T follicular helper cell (primary cell): Measurements from ENCODE around the gene SLC4A4.

Experiments
- DNase-seq: peaks from one replicate; pipeline ENCODE4 v3.0.0-alpha.2; 2020; ENCODE audit warnings: low read depth

The SLC4A4 gene

DNA sequence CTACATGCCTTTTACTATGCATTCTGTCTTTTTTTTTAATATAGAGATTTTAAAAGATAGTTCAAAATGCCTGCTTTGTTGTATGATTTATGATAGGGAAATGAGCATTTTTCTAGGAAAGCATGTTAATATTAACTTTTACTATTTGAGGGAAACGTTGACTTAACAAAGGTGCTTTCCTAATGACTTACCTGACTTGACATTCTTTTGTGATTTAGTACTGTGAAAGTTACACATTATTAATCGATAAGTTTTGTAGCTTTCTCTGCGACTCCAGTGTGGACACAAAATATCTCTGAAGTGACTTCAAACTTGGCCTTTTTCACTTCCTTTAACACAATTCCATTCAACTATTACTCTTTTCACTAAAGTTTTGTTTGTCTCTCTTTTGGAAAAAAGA is 260.8 kb downstream of the SLC4A4 start:
- DNase-seq = no peak

- DNase-seq = no peak
These were observed 263.6 kb downstream of the SLC4A4 start for GRCh38 chr4:71602289-71602900.

DNA sequence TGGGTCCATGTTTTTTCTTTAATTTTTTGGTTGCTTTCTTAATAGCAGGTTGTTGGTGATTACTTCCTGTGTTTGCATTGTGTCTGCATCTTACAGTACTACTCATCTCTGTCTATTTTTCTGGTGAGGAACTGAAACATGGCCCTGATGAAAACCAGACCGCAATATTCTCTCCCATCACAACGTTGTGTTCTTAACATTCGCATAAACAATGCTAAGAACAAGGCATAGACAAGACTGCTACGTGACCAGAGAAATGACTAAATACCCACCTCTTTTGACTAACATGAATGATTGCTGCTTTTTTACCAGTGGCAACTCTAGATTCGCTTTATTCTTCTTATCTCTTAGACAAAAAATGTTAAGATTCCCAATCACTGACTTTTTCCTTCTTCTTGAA is 266.0 kb downstream of the SLC4A4 start:
- DNase-seq = no peak

DNA sequence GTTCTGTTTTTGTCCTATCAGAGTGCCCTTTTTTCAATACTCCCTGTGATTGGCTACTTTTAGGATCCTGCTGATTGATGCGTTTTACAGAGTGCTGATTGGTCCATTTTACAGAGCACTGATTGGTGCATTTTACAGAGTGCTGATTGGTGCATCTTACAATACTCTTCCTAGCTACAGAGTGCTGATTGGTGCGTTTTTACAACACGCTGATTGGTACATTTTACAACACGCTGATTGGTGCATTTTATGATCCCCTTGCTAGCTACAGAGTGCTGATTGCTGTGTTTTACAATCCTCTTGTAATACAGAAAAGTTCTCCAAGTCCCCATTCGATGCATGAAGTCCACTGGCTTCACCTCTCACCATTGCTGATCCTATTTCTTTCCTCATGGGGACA is 268.3 kb downstream of the SLC4A4 start:
- DNase-seq = no peak

DNA sequence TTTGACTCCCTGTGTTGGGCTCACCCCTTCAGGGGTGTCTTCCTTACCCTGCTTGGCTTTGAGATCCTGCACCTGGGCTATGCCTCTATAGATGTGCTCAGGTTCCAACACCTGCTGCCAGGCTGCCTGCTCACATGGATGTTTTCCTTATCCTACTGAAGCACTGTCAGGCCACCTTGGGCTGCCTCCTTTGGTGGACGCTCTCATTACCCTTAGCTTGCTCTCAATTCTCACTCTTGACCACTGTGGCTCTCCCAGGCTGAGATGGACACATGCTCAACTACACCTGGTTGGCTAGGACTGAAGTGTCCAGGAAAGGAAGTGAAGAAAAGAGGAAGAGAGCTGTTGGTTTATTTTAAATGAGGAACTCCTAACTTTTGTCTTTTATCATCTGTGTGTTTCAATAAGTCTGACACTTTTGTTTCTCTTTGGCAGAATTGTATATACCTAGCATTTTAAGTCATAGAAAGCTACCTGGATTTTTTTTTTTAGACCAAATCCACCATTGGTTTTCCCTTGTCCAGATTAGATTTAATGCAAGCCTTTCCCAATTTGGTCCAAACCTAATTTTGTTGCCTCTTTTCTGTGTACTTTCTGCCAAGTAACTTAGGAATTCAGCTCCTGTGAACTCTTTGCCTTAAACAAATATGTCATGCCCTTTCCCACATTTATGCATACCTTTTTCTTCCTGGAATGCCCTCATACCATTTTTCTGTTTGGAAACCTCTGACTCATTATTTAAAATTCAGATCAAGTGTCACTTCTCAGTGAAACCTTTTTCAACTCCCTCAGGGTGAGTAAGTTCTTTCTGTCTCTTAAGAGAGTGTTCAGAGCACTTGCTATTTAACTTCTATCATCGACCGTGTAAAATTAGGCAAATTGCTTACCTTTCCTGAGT is 269.2 kb downstream of the SLC4A4 start:
- DNase-seq = no peak

- DNase-seq = no peak
These were observed 269.9 kb downstream of the SLC4A4 start for GRCh38 chr4:71608678-71609071.

DNA sequence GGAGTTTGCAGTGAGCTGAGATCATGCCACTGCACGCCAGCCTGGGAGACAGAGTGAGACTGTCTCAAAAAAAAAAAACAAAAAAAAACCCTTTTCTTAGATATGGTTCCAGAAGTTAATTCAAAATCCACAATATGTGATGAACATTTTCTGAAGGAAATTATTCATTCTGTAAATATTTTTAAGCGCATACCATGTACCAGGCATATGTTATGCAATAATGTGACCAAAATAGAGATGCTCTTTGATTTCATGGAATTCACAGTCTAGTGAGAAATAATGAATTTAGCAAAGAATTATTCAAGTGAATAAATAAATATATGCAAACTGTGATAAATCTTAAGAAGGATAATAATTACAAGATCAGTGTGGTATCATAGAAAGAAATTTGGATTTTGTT is 270.3 kb downstream of the SLC4A4 start:
- DNase-seq = no peak

- no peak for DNase-seq
These were observed 270.8 kb downstream of the SLC4A4 start for GRCh38 chr4:71609651-71610050.

GRCh38 chr4:71614621-71615020 is 275.8 kb downstream of the SLC4A4 start:
- DNase-seq = no peak

- no peak for DNase-seq
These were observed 277.5 kb downstream of the SLC4A4 start for GRCh38 chr4:71616168-71616811.
